GM21381 (cell line): ENCODE measurements around the gene ZNG1C.
"Not testable (repeated sequence)": the region's sequence is repeated elsewhere in the genome, so short reads cannot be mapped to it uniquely, and the experiment has no call there.

Experiments
- ATAC-seq: cut with Tn5 transposase; IDR thresholded peaks from one replicate; pipeline ENCODE4 v1.9.1; 2021; ENCODE audit warnings: mild to moderate bottlenecking, moderate library complexity; ENCODE audit not compliant: unreplicated experiment

Gene ZNG1C

DNA sequence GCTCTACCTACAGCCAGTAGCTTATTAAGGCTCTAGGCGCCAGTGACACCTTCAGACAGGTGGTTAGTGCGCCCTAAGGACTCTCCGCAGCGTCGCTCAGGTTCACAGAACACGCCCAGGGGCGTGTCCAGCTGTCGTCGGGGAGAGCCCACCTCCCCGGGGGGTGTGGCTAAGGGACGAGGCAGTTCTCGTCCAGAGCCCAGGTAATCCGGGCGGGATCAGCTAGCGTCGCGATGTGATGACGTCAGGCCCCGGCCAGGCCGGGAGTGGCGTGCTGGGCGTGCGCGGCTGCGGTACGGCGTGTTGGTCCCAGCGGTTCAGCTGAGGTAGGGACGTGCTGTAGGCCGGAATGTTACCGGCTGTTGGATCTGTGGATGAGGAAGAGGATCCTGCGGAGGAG, at the start of gene ZNG1C:
Gene ZNG1C, plus strand, starts transcription at position 301 of the 400 bp plus-strand sequence. Its CDS starts 49 bp downstream, at position 350.
- not testable (repeated sequence) for ATAC-seq

DNA sequence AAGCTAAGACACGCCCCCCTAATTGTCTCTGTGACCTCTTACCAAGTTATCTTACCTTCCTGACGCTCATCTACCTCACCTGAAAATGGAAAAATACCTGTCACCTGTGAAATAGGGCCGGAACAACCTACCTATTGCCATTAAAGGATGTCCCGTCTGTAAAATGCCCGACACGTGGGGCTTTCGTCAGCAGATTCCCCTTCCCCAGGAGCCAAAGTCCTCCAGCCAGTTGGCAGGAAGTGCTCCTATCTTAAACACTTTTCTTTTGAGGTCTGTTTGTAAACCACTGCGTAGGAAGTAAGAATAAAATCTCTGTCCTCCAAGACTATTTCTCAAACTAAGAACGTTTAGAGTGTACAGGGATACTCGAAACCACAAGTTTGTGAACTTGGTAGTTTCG, 654 bp downstream of the ZNG1C start:
- not testable (repeated sequence) for ATAC-seq

DNA sequence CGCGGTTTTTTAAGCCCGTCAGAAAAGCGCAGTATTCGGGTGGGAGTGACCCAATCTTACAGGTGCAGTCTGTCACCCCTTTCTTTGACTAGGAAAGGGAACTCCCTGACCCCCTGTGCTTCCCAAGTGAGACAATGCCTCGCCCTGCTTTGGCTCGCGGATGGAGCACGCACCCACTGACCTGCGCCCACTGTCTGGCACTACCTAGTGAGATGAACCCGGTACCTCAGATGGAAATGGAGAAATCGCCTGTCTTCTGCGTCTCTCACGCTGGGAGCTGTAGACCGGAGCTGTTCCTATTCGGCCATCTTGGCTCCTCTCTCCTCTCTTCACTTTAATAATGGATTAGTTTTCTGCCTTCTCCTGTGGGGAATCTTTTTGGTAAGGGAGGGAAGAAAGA, 39.3 kb downstream of the ZNG1C start:
- not testable (repeated sequence) for ATAC-seq

DNA sequence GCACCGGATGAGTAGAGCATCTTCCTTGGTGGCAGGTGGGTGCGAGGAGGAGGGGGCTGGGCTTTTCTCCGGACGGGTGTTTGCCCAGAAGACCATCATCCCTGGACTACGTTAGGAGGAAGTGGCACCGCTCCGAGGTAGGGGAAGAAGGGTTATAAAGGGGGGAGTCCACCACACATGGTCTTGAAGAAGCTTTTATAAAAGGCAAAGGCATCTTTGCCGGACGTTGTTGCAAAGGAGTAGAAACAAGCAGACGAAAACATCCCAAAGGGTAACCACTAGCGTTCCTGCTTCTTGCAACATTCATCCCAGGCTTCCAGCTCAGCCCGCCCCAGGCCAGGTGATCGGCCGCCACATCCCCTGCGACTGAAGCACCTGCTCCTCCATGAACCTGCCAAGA, 60.8 kb downstream of the ZNG1C start, which contains the start of gene FOXD4L3:
Gene FOXD4L3, plus strand, starts transcription at position 301 of the 400 bp plus-strand sequence. Its CDS starts 85 bp downstream, at position 386.
- not testable (repeated sequence) for ATAC-seq

DNA sequence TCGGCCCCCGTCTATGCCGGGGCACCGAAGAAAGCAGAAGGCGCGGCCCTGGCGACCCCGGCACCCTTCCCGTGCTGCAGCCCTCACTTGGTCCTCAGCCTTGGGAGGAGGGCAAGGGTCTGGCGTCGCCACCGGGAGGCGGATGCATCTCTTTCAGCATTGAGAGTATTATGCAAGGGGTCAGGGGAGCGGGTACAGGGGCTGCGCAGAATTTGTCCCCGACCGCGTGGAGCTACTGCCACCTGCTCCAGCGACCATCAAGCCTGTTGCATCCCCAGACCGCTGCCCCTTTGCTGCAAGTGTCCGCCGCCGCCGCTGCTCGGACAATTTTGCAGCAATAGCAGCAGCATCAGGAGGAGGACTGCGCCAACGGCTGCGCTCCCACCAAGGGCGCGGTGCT, 62.0 kb downstream of the ZNG1C start:
- ATAC-seq, result not testable (repeated sequence)

DNA sequence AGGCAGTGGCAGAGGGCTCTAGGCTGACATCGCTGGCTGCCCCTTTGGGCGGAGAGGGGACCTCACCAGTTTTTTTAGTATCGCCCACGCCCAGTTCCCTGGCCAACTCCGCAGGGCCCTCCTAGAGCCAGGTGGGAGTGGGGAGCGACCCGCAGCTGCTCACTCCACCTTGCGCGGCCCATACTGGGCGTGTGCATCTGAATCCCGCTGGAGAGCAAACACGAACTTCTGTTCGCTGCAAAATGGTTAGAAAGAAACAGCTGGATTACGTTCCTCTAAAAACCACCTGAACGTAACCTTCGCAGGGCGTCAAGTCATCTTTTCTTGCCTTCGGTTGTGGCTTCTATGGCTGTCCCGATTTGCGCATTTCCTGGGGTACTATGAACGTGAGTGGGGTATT, 62.4 kb downstream of the ZNG1C start:
- not testable (repeated sequence) for ATAC-seq

DNA sequence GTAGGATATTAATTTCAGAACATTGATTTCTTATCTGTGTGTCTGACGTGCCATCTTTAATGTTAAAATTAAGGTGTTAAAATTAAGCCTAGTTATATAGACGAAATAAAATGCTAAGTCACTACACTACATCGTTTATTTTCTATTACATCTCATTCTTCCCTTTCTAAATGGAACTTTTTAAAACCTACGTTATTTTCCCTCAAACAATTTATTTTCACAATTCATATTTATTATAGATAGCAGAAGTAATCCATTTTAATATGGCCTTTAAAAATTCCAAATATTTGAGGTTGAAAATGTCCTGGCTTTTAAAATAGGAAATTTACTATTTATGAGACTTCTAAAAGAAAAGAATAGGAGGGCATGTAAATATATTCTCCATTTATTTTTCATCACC, 63.0 kb downstream of the ZNG1C start:
- not testable (repeated sequence) for ATAC-seq

DNA sequence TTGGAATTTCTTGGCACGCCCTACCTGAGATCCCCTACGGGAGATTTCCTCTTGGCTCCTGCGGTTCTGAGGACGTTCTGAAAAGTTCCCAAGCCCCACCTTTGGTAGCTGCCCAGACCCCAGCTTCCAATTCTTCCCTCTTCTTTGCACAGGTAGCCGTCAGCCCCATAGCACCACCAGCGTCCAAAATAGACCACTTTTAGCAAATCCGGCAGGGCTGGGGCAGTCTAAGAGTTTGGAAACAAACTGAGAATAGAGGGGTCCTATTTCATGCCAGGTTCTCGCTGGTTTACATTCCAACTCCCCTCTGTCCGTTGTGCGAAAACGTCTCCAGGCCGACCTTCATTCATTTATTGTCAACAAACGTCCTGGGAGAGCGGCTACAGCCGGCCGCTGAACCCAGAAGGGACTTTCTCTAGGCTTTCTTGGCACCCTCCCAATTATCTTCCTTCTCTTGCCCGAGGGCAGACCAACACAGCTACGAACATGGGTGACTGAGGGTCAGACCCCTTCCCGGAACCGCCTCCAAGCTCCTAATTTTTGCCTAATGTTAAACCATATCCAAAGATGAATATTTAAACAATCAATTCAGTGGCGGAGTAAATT, 64.0 kb downstream of the ZNG1C start:
- not testable (repeated sequence) for ATAC-seq

DNA sequence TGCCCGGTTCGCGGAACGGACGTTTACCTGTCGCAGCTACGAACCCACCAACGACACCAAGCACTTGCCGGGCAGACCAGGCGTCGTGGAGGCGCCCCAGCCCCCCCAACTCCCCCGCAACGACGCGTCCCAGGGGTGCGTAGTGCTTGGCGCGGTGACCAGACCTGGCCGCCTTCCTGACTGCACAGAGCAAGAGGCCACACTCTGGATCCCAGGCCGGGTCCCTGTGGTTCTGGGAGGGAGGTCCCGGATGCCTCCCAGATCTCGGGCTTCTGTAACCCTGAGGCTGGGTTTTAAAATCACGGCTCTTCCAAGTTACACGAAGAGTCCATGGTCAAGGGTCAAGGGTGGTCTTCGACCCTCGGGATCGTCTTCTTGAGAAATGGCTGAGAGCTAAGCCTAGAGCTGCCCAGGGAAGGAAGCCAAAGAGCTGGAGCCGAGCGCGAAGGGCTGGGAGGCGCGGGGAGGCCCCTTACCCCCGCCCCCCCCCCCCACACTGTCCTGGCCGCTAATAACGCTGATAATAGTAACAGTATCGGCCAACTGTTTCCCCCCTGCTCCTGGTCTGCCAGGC, 64.7 kb downstream of the ZNG1C start:
- not testable (repeated sequence) for ATAC-seq

DNA sequence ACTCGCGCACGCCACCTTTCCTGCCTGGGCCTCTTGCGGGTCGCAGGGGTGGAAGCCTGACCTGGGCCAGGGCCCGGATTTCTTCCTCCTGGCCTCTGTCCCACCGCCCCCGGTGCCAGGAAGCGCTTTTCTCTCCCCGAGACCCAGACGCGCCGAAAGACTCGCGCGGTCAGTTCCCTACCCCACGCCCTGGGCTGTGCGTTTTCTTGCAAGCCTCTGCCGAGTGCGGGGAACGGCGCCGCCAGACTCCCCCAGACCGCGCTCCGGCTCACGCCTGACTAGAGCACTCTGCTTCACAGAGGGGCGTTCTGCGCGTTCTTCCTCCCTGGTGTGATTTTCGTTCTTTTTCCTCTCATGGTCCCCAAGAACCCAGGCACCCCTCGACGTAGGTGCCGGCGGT, 65.3 kb downstream of the ZNG1C start:
- not testable (repeated sequence) for ATAC-seq

DNA sequence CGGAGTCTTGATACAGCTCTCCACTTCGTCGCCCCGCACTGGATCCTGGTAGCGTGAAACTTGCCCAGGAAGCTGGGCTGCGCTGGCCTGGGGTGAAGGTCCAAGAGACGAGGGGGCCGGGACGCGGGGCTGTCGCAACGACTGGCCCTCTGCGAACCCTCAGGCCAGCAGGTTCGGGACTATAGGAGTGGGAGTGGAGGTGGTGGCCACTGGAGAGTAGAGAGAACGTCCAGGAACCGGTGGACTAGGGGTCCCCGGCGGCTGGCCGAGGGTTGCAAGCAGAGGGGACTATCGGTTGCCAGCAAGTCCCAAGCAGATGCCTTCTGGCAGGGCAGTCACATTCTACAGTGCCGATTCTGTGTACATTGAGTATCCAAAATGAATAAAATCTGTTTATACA, 65.9 kb downstream of the ZNG1C start:
- ATAC-seq, result not testable (repeated sequence)

DNA sequence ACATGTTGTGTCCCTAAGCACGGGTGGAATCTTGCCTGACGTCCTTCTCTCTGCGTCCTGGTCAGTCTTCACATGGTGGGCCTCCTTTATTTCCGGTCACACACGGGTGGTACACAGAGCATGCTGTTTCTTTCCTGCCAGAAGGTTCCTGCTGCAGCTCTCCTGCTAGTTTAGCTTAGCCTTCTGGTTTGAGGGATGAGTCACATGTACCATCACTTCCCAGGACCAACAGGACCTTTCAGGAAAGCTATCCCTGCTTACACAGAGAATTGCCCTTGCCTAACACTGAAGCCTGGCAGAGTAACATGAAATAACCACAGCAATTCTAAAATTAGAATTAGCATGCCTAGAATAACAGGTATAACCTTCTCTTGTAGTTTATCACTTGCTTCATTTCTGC, 69.4 kb downstream of the ZNG1C start:
- ATAC-seq, result not testable (repeated sequence)

DNA sequence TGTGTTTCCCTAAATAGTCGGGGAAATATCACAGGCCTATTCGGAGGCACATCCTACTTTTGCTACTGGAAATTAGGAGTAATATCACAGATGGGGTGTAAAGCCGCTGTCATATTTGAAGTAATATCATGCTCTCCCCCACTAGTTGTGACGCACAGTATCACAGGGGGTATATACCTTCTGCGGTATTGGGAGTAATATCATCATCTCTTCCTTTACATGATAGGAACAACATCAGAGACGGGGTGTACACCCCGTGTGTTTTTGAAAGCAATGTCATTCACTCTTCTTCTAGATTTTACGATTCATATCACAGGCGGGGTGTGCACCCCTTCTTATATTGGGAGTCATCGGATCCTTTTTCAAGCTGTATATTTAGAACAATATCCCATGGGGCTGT, 76.4 kb downstream of the ZNG1C start:
- ATAC-seq, result not testable (repeated sequence)

DNA sequence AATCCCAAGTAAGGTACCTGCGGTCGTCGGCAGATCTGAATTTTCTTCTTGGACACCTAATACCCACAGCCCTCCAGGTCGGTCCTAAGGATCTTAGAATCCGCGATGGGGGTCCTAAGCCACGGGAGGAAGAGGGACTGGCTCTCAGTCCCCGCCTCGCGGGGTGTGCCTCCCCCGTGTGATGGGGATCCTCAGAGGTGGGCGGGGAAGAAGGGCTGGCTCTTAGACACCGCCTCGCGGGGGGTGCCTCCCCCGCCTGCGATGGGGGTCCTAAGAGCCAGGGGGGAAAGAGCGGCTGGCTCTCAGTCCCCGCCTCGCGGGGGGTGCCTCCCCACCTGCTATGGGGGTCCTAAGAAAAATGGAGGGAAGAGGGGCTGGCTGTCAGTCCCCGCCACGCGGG, 82.0 kb downstream of the ZNG1C start:
- ATAC-seq, result not testable (repeated sequence)

DNA sequence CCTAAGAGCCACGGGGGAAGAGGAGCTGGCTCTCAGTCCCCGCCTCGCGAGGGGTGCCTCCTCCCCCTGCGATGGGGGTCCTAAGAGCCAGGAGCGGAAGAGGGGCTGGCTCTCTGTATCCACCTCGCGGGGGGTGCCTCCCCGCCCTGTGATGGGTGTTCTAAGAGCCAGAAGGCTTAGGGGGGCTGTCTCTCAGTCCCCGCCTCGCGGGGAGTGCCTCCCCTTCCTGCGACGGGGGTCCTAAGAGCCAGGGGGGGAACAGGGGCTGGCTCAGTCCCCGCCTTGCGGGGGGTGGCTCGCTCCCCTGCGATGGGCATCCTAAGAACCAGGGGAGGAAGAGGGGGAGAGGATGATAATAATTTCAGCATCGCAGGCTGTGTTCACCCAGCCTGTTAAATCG, 82.7 kb downstream of the ZNG1C start:
- ATAC-seq, result not testable (repeated sequence)

DNA sequence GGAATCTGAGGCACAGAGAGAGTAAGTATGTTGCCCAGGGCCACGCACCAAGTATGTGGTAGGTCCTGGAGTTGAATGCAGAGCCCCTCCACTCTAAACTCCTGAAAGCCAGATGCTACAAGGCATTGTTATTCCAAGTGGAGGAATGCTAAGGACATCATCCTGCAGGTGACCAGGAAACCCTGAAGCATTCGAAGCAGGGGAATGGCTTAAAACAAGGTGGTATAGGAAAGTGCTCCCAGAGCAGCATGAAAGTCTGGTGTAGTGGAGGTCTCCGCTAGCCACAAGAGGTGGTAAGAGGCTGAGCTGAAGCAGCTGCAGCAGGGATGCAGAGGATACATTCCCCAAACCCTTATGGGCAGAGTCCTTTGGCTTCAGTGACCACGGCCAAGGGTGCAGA, 87.3 kb downstream of the ZNG1C start:
- not testable (repeated sequence) for ATAC-seq

DNA sequence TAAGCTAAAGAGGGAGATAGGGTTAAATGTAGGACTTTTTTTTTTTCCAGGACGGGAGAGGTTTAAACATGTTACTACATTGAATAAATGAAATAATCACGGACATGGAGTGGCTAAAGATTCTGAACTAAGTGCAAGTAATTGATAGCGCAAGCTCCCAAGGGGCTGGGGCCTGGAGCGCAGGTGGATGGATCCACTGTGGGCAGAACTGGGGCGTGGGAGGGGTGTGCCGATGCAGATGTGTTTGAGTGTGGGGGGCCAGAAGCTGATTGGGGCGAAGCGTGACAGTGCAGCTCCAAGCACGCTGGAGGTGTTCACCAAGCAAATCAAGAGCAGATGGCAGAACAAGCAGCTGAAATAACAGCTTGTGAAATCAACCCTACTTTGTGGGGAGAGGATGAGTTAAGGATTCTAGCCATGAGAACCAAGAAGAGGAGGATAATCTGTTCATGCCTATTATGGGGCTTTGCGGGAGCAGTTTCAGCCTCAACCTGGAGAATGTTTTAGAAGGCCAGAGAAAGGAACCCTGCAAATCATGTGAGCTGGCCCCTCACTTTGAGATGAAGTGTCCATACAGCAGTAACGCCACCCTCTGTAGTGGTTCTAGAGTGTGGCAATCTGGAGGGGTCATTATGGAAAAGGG, 88.9 kb downstream of the ZNG1C start:
- not testable (repeated sequence) for ATAC-seq

DNA sequence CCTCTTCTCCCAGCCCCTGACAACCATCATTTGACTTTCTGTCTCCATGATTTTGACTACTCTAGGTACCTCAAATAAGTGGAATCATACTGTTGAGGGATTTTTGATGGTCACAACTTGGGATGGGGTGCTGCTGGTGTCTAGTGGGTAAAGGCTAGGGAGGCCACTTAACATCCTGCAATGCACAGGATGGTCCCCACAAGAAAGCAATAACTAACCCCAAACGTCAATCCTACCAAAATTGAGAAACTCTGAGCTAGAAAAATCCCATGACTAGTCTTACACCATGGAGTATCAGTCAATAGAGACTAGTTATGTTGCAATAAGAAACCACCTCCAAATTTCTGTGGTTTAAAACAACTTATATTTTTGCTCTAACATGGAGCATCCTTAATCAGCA, 90.3 kb downstream of the ZNG1C start:
- not testable (repeated sequence) for ATAC-seq

DNA sequence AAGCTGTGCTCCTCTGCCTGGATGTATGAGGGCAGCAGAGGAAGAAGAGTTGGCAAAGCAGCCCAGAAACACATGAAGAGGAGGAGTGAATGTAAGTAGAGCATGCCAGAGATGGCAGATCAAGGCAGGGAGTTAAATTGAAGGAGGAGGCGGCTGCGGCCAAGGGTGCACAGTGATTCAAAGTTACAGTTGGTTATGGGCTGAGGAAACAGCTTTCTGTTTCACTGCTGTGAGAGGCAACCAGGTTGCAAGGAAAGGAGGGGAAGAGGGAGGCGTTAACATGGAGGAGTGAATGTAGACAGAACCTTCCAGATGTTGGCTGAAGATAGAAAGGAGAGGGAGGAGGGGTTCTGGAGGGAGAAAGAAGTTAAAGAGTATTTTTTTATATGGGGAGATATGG, 94.2 kb downstream of the ZNG1C start:
- ATAC-seq, result not testable (repeated sequence)

DNA sequence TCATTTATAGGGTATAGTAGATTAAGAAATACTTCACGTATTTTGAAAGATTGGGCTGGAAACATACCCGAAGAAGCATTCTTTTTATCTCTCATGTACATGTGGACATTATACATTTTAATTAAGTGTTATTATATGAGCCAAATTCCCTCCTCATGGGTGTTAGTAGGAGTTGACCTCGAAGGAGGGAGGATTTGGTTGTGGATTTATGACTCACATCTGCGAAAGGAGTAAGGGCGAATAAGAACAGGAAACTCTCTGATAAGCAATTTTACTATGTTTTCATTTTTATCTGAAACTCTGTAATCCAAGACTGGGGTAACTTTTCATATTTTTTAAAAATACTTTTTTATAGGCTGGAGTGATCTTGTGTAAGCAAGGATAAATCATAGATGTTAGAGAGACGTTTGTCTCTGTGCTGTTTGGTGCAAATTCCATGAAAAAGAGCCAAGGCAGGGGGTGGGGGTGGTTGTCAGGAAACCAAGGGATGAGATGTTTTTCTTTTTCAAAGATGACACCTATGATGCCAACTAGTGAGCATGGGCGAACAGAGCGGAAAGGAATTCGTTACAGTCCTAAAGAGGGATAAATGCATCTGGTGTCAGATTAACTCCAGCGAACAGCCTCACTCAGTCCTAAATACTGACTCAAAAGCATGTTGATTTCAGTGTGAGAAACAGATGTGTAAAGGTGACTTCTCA, 95.0 kb downstream of the ZNG1C start:
- not testable (repeated sequence) for ATAC-seq

DNA sequence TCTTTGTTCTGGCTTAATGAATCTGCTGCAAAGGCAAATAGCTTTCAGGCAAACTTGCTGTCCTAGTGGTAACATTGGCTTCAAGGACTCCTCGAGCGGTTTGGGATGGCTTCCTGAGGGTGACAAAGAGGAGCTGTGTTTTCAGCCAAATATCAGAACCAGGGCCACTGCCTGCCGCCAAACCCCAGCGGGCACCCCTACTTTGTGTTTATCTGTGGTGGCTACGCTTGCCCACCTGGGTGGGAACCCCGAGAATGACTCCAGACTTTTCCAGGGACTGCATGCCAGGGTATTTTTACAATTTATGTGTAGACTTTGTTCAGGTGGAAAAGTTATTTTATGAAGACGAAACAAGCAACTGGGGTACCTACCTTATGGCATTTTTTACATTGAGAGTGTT, 96.2 kb downstream of the ZNG1C start:
- not testable (repeated sequence) for ATAC-seq
